Smooth muscle cell (in vitro differentiated cells): Measurements from ENCODE around the gene TIAM1. TPM values are rescaled to one million over a fixed set of nuclear protein-coding genes. Genes with fewer than 3 reads are reported as not detected.

ENCODE experiments used
- DNase-seq: peaks from one replicate; lab custom pipeline; 2025; ENCODE audit not compliant: unreplicated experiment; lab: John Stamatoyannopoulos, UW
- H2AFZ ChIP-seq: fragments of 200-600 bp; sonication (generic); 2 replicates; pipeline ENCODE4 v1.6.0; 2016; ENCODE audit warnings: antibody characterized with exemption, low read depth, mild to moderate bottlenecking
- H3F3A ChIP-seq: fragments of 200-600 bp; sonication (generic); 2 replicates; pipeline ENCODE4 v1.6.0; 2017; ENCODE audit warnings: antibody characterized with exemption, low read depth
- H3K27ac ChIP-seq: fragments of 200-600 bp; sonication (generic); 2 replicates; pipeline ENCODE4 v1.5.1; 2016; ENCODE audit warnings: low read depth, mild to moderate bottlenecking
- H3K27me3 ChIP-seq: fragments of 200-600 bp; sonication (generic); 2 replicates; pipeline ENCODE4 v1.6.1; 2016; ENCODE audit warnings: low read depth, mild to moderate bottlenecking
- H3K36me3 ChIP-seq: fragments of 200-600 bp; sonication (generic); 2 replicates; pipeline ENCODE4 v1.5.1; 2016; ENCODE audit warnings: low read depth
- H3K4me1 ChIP-seq: fragments of 200-600 bp; sonication (generic); 2 replicates; pipeline ENCODE4 v1.5.1; 2016; ENCODE audit warnings: low read depth
- H3K4me2 ChIP-seq: fragments of 200-600 bp; sonication (generic); 2 replicates; pipeline ENCODE4 v1.6.0; 2016; ENCODE audit warnings: mild to moderate bottlenecking
- H3K4me3 ChIP-seq: fragments of 200-600 bp; sonication (generic); 2 replicates; pipeline ENCODE4 v1.5.1; 2016; ENCODE audit warnings: mild to moderate bottlenecking
- H3K79me2 ChIP-seq: fragments of 200-600 bp; sonication (generic); 2 replicates; pipeline ENCODE4 v1.6.0; 2016; ENCODE audit warnings: low read depth, mild to moderate bottlenecking
- H3K9ac ChIP-seq: fragments of 200-600 bp; sonication (generic); 2 replicates; pipeline ENCODE4 v1.6.0; 2016; ENCODE audit warnings: low read depth
- H3K9me3 ChIP-seq: fragments of 200-600 bp; sonication (generic); replicated peaks from 2 replicates; pipeline ENCODE4 v1.5.1; 2016; ENCODE audit warnings: low read depth
- H4K20me1 ChIP-seq: fragments of 200-600 bp; sonication (generic); 2 replicates; pipeline ENCODE4 v1.6.0; 2016; ENCODE audit warnings: low read depth
- WGBS: methylation state at CpG from one replicate; pipeline ENCODE4 v1.1.7; 2016; ENCODE audit warnings: low lambda C conversion rate; 5-methylcytosine and 5-hydroxymethylcytosine counted together
- polyA plus RNA-seq: library from polyadenylated mRNA; unstranded; fragments of >200 nt; fragmentation: Nextera tagmentation; extraction: Ambion mirVana; gene quantifications from 2 replicates; pipeline ENCODE4 v1.2.1, GENCODE V29; 2016
- total RNA-seq: library from RNA; depleted of rRNA; stranded (reverse); fragments of >200 nt; gene quantifications from 2 replicates; pipeline ENCODE4 v1.2.3, GENCODE V29; 2014
- TF ChIP-seq, protein P1 (sequence below): fragments of 200-600 bp; sonication (generic); IDR thresholded peaks from 2 replicates; pipeline ENCODE4 v1.5.1; 2017; ENCODE audit warnings: borderline replicate concordance, mild to moderate bottlenecking, antibody characterized with exemption; ENCODE audit not compliant: insufficient read depth, poor library complexity, severe bottlenecking

Gene TIAM1
- total and polyA plus RNA-seq, 2 experiments from 2014 or later: 3.2 to 12.9 TPM

DNA sequence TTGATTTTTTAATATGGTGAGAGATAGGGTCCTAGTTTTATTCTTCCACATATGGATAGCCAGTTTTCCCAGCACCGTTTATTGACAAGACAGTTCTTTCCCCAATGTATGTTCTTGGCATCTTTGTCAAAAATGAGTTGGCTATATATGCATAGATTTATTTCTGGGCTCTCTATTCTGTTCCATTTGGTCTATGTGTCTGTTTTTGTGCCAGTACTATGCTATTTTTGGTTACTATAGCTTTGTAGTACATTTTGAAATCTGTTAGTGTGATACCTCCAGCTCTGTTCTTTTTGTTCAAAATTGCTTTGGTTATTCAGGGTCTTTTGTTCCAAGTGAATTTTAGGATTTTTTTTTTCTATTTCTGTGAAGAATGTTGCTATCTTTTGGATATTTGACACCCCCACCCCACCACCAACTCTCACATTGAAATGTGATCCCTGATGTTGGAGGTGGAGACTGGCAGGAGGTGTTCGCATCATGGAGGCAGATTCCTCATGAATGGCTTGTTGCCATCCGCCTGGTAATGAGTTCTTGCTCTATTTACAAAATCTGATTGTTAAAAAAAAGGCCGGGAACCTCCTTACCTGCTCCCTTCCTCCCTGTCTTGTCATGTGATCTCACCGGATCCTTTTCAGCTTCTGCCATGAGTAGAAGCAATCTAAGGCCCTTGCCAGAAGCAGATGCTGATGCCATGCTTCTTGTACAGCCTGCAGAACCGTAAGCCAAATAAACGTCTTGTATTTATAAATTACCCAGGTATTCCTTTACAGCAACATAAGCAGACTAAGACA lies 251.0 kb downstream of the TIAM1 start:
- no peaks in the 10 kb centered on the region for H3F3A ChIP-seq
- no peak overlapping the region for H3K4me2 ChIP-seq
- whole genome bisulfite sequencing: 88% methylated on average over 7 of the region's 7 CpGs
- no peak overlapping the region for H3K4me3 ChIP-seq
- H3K9ac ChIP-seq: no peak overlapping the region
- H3K9me3 ChIP-seq: no peaks in the 10 kb centered on the region
- no peaks in the 10 kb centered on the region for H4K20me1 ChIP-seq
- H3K27me3 ChIP-seq: no peaks in the 10 kb centered on the region
- no peak overlapping the region for H3K27ac ChIP-seq
- no peak for DNase-seq
- TF ChIP-seq, protein P1, sequence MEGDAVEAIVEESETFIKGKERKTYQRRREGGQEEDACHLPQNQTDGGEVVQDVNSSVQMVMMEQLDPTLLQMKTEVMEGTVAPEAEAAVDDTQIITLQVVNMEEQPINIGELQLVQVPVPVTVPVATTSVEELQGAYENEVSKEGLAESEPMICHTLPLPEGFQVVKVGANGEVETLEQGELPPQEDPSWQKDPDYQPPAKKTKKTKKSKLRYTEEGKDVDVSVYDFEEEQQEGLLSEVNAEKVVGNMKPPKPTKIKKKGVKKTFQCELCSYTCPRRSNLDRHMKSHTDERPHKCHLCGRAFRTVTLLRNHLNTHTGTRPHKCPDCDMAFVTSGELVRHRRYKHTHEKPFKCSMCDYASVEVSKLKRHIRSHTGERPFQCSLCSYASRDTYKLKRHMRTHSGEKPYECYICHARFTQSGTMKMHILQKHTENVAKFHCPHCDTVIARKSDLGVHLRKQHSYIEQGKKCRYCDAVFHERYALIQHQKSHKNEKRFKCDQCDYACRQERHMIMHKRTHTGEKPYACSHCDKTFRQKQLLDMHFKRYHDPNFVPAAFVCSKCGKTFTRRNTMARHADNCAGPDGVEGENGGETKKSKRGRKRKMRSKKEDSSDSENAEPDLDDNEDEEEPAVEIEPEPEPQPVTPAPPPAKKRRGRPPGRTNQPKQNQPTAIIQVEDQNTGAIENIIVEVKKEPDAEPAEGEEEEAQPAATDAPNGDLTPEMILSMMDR: no peak
- no peaks in the 10 kb centered on the region for H3K79me2 ChIP-seq
- H3K36me3 ChIP-seq: no peaks in the 10 kb centered on the region
- no peak overlapping the region for H2AFZ ChIP-seq
- H3K4me1 ChIP-seq: no peaks in the 10 kb centered on the region

DNA sequence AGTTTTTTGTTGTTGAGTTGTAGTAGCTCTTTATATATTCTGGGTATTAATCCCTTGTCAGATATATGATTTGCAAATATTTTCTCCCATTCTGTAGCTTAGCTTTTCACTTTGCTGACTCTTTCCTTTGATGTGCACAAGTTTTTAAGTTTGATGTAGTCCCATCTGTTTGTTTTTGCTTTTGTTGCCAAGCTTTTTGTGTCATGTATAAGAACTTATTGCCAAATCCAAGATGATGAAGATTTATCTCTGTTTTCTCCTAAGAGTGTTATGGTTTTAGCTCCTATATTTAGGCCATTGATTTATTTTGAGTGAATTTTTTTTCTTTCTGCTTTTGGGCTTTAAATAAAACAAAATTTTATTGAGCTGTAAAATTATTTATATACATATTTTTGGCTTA lies 253.7 kb downstream of the TIAM1 start:
- H3K4me1 ChIP-seq: no peaks in the 10 kb centered on the region
- H3K27me3 ChIP-seq: no peaks in the 10 kb centered on the region
- H3K9ac ChIP-seq: no peak overlapping the region
- H3K36me3 ChIP-seq: no peaks in the 10 kb centered on the region
- H3K4me2 ChIP-seq: no peak overlapping the region
- H4K20me1 ChIP-seq: no peaks in the 10 kb centered on the region
- H3K27ac ChIP-seq: no peak overlapping the region
- H3K79me2 ChIP-seq: no peaks in the 10 kb centered on the region
- no peaks in the 10 kb centered on the region for H3K9me3 ChIP-seq
- TF ChIP-seq, protein P1: no peak
- H3K4me3 ChIP-seq: no peak overlapping the region
- H2AFZ ChIP-seq: no peak overlapping the region
- no peaks in the 10 kb centered on the region for H3F3A ChIP-seq
- no peak for DNase-seq

GRCh38 chr21:31088474-31088751 lies 255.6 kb downstream of the TIAM1 start:
- no peaks in the 10 kb centered on the region for H3K9me3 ChIP-seq
- no peak overlapping the region for H3K9ac ChIP-seq
- no peak overlapping the region for H3K4me2 ChIP-seq
- H3K4me1 ChIP-seq: no peaks in the 10 kb centered on the region
- H3K4me3 ChIP-seq: no peak overlapping the region
- TF ChIP-seq, protein P1: no peak
- no peak for DNase-seq
- no peaks in the 10 kb centered on the region for H3F3A ChIP-seq
- no peaks in the 10 kb centered on the region for H3K27me3 ChIP-seq
- no peak overlapping the region for H3K27ac ChIP-seq
- no peaks in the 10 kb centered on the region for H3K79me2 ChIP-seq
- 94% methylated on average over 29 of the region's 29 CpGs for WGBS
- H2AFZ ChIP-seq: no peak overlapping the region
- H3K36me3 ChIP-seq: no peaks in the 10 kb centered on the region
- no peaks in the 10 kb centered on the region for H4K20me1 ChIP-seq
